Ovary (tissue), 9 donors: ENCODE results near the gene MGAT5. TPM values are rescaled to one million over a fixed set of nuclear protein-coding genes. Genes with fewer than 3 reads are reported as not detected.

ENCODE experiments used
- DNase-seq, 5 donors: peaks; one replicate each; pipeline ENCODE4 v3.0.0-alpha.2; 2019 to 2020
- H3K27ac ChIP-seq, 2 donors: fragments of 200-600 bp; one replicate each; pipeline versions ENCODE4 v1.5.1 to v1.8.0; 2019 to 2022
- H3K27me3 ChIP-seq: fragments of 200-600 bp; one replicate; pipeline ENCODE4 v1.8.0; 2022
- H3K36me3 ChIP-seq: fragments of 200-600 bp; sonication (generic); one replicate; pipeline ENCODE4 v1.5.1; 2019
- H3K4me1 ChIP-seq: one replicate; pipeline ENCODE4 v1.8.1; 2013; ENCODE audit warnings: mild to moderate bottlenecking, moderate library complexity; ENCODE audit not compliant: insufficient read depth
- H3K4me3 ChIP-seq: fragments of 200-600 bp; sonication (generic); one replicate; pipeline ENCODE4 v1.5.1; 2017
- H3K9me3 ChIP-seq, 2 donors: fragments of 200-600 bp in 1 of 2; sonication (generic) in 1 of 2; one replicate each; pipeline versions ENCODE4 v1.5.1 to v1.8.1; 2013 to 2019; ENCODE audit warnings: mild to moderate bottlenecking in 1 of 2, moderate library complexity in 1 of 2
- CTCF ChIP-seq, 3 donors: fragments of 450-650 bp in 2 of 3; fragments of 200-600 bp in 1 of 3; IDR thresholded peaks; one replicate each; pipeline versions ENCODE4 v1.5.1 to v1.8.0; 2016 to 2022; ENCODE audit warnings: antibody characterized with exemption in 3 of 3, mild to moderate bottlenecking in 1 of 3
- EP300 ChIP-seq: sonication (generic); formaldehyde crosslinking; IDR thresholded peaks from one replicate; pipeline ENCODE4 v1.6.1; 2017; ENCODE audit warnings: antibody characterized with exemption
- POLR2A ChIP-seq: fragments of 450-650 bp; IDR thresholded peaks from one replicate; pipeline ENCODE4 v1.6.1; 2017; ENCODE audit warnings: antibody characterized with exemption, mild to moderate bottlenecking, moderate library complexity
- WGBS, 3 donors: extraction: QIAGEN DNeasy Blood & Tissue Kit in 1 of 3; methylation state at CpG; one replicate each; pipeline versions ENCODE4 v1.1.5 to v1.1.7; 2013 to 2017; 5-methylcytosine and 5-hydroxymethylcytosine counted together
- intact Hi-C, 4 donors: fragments of 100-400 bp; cut with DNase I; formaldehyde crosslinking; loops; one replicate each; pipeline versions ENCODE4 v1.11.0 to v1.15.1; 2022 to 2023
- polyA plus RNA-seq, 2 donors: library from polyadenylated mRNA; stranded (reverse); fragments of 200-250 nt in 1 of 2; fragments of 350-450 nt in 1 of 2; fragmentation: Illumina TruSeq in 1 of 2; extraction: RNeasy Lipid Tissue Mini Kit (QIAGEN cat#74804) in 1 of 2; gene quantifications; one replicate each; pipeline ENCODE4 v1.2.3, GENCODE V29; 2013 to 2014
- total RNA-seq, 7 donors: library from RNA; depleted of rRNA in 2 of 7; stranded (reverse); fragments of >200 nt in 2 of 7; fragmentation: NEBNext Ultra II Directional in 3 of 7; extraction: Animal tissue kit (Norgen Biotek cat#: 25700) in 3 of 7; gene quantifications; one replicate each; pipeline versions ENCODE4 v1.1.0 to v1.2.4, GENCODE V29; 2016 to 2023
- donor health status: DM: no; HTN: no; CAD: no; lungs with moderate emphysema.
- donor health status: DM: no; HTN: no; CAD: no.
- donor health status: Bipolar disorder and iron deficiency.
- donor health status: DM: yes; HTN: yes; CAD: no.
- donor health status: DM: no; HTN: no; CAD: no.
- donor health status: DM: yes; HTN: yes; CAD: no.

The MGAT5 gene
- total and polyA plus RNA-seq, 9 donors = 11.3 to 61.2 (median 32.4) TPM

- H3K9me3 ChIP-seq = no peaks in the 10 kb centered on the region
- no peaks in the 10 kb centered on the region for H3K4me1 ChIP-seq
- no peaks in the 10 kb centered on the region for H3K36me3 ChIP-seq
- WGBS, 3 donors = 61 to 88% (median 87%) methylated on average over 2 of the region's 2 CpGs
- H3K4me3 ChIP-seq = no peak overlapping the region
- intact Hi-C loops = loop anchor here in 3 of 4 donors (5.0 to 10.0 kb wide), 3 partner anchors 292 to 299 kb away; no protein-coding TSS in a partner anchor
- no peak overlapping the region for H3K27ac ChIP-seq
- no peaks in the 10 kb centered on the region for H3K27me3 ChIP-seq
- no peak for DNase-seq
- TF ChIP-seq EP300 (no peak), CTCF (IDR thresholded peaks at IDR 0.05) (no peak), POLR2A (no peak)
Observed at GRCh38 chr2:134413912-134414311, 160.0 kb downstream of the MGAT5 start.

GRCh38 chr2:134416018-134416417 lies 162.1 kb downstream of the MGAT5 start:
- intact Hi-C loops = loop anchor here in 1 of 4 donors (10.0 kb wide), 1 partner anchor 301 kb away; no protein-coding TSS in a partner anchor
- Histone ChIP-seq H3K36me3 (no peaks in the 10 kb centered on the region), H3K27ac (no peak overlapping the region), H3K4me3 (no peak overlapping the region), H3K9me3 (no peaks in the 10 kb centered on the region), H3K27me3 (no peaks in the 10 kb centered on the region), H3K4me1 (no peaks in the 10 kb centered on the region)
- no peak for DNase-seq
- TF ChIP-seq EP300 (no peak), POLR2A (no peak), CTCF (IDR thresholded peaks at IDR 0.05) (no peak)
- WGBS, 3 donors = 91 to 93% (median 93%) methylated on average over 2 of the region's 2 CpGs

- Histone ChIP-seq H3K4me3 (no peak overlapping the region), H3K4me1 (no peaks in the 10 kb centered on the region), H3K9me3 (no peaks in the 10 kb centered on the region), H3K27ac (no peak overlapping the region), H3K27me3 (no peaks in the 10 kb centered on the region), H3K36me3 (no peaks in the 10 kb centered on the region)
- no peak for TF ChIP-seq POLR2A
- no peak for TF ChIP-seq CTCF (IDR thresholded peaks at IDR 0.05)
- TF ChIP-seq EP300 = no peak
- intact Hi-C loops = loop anchor here in 1 of 4 donors (10.0 kb wide), 1 partner anchor 302 kb away; no protein-coding TSS in a partner anchor
- 90 to 100% (median 98%) methylated on average over 1 of the region's 1 CpG for WGBS, 3 donors
- DNase-seq = no peak
Observed at GRCh38 chr2:134416637-134417036, 162.8 kb downstream of the MGAT5 start.

GRCh38 chr2:134417968-134418582 lies 164.2 kb downstream of the MGAT5 start:
- no peak for DNase-seq
- no peak overlapping the region for H3K27ac ChIP-seq
- H3K4me1 ChIP-seq = no peaks in the 10 kb centered on the region
- no peak overlapping the region for H3K4me3 ChIP-seq
- H3K9me3 ChIP-seq = no peaks in the 10 kb centered on the region
- no peaks in the 10 kb centered on the region for H3K36me3 ChIP-seq
- WGBS, 3 donors = 92 to 93% (median 93%) methylated on average over 5 of the region's 5 CpGs
- H3K27me3 ChIP-seq = no peaks in the 10 kb centered on the region
- intact Hi-C loops = loop anchor here in 1 of 4 donors (10.0 kb wide), 1 partner anchor 303 kb away; no protein-coding TSS in a partner anchor
- TF ChIP-seq CTCF (IDR thresholded peaks at IDR 0.05) = no peak
- TF ChIP-seq EP300 = no peak
- TF ChIP-seq POLR2A = no peak
